LHCN-M2 (cell line): ENCODE data around the gene SH3YL1. TPM values are rescaled to one million over a fixed set of nuclear protein-coding genes. Genes with fewer than 3 reads are reported as not detected.

Source experiments
- DNase-seq: peaks from one replicate; pipeline ENCODE4 v3.0.0-alpha.2; 2012; ENCODE audit warnings: low read depth
- total RNA-seq: library from RNA; depleted of rRNA; stranded (reverse); fragments of >200 nt; gene quantifications from 2 replicates; pipeline ENCODE4 v1.2.3, GENCODE V29; 2014

The SH3YL1 gene
- total RNA-seq, 1 experiment from 2014 or later: 24.0 TPM

GRCh38 chr2:223971-224760 is 39.7 kb downstream of the SH3YL1 start:
- no peak for DNase-seq

- no peak for DNase-seq
Observed at GRCh38 chr2:223451-223850, 40.4 kb downstream of the SH3YL1 start.

- DNase-seq: no peak
Observed at GRCh38 chr2:216068-216467, 47.8 kb downstream of the SH3YL1 start.

- DNase-seq: no peak
Observed at GRCh38 chr2:213932-214693, 49.7 kb downstream of the SH3YL1 start.

GRCh38 chr2:211486-212184 is 52.2 kb downstream of the SH3YL1 start:
- no peak for DNase-seq

- no peak for DNase-seq
Observed at GRCh38 chr2:210660-211059, 53.2 kb downstream of the SH3YL1 start.

GRCh38 chr2:209470-209869 is 54.4 kb downstream of the SH3YL1 start:
- no peak for DNase-seq

- no peak for DNase-seq
Observed at GRCh38 chr2:208335-208734, 55.5 kb downstream of the SH3YL1 start.

GRCh38 chr2:203984-204383 is 59.8 kb downstream of the SH3YL1 start:
- no peak for DNase-seq

GRCh38 chr2:203401-203800 is 60.4 kb downstream of the SH3YL1 start:
- DNase-seq: no peak

GRCh38 chr2:202945-203344 is 60.9 kb downstream of the SH3YL1 start:
- DNase-seq: no peak

GRCh38 chr2:201648-202433 is 62.0 kb downstream of the SH3YL1 start:
- DNase-seq: no peak

- DNase-seq: no peak
Observed at GRCh38 chr2:199041-199966, 64.5 kb downstream of the SH3YL1 start.

- no peak for DNase-seq
Observed at GRCh38 chr2:196406-196805, 67.4 kb downstream of the SH3YL1 start.

GRCh38 chr2:195932-196331 is 67.9 kb downstream of the SH3YL1 start:
- DNase-seq: no peak

GRCh38 chr2:193141-193671 is 70.6 kb downstream of the SH3YL1 start:
- no peak for DNase-seq

- no peak for DNase-seq
Observed at GRCh38 chr2:191311-192190, 72.3 kb downstream of the SH3YL1 start.

GRCh38 chr2:187825-188224 is 76.0 kb downstream of the SH3YL1 start:
- no peak for DNase-seq

- DNase-seq: no peak
Observed at GRCh38 chr2:185221-185620, 78.6 kb downstream of the SH3YL1 start.
